ENCODE results near the gene HRK. TPM values are rescaled to one million over a fixed set of nuclear protein-coding genes. Genes with fewer than 3 reads are reported as not detected.

The HRK gene
- polyA plus RNA-seq, 3 donors, result 0.15 TPM; not detected in 2

DNA sequence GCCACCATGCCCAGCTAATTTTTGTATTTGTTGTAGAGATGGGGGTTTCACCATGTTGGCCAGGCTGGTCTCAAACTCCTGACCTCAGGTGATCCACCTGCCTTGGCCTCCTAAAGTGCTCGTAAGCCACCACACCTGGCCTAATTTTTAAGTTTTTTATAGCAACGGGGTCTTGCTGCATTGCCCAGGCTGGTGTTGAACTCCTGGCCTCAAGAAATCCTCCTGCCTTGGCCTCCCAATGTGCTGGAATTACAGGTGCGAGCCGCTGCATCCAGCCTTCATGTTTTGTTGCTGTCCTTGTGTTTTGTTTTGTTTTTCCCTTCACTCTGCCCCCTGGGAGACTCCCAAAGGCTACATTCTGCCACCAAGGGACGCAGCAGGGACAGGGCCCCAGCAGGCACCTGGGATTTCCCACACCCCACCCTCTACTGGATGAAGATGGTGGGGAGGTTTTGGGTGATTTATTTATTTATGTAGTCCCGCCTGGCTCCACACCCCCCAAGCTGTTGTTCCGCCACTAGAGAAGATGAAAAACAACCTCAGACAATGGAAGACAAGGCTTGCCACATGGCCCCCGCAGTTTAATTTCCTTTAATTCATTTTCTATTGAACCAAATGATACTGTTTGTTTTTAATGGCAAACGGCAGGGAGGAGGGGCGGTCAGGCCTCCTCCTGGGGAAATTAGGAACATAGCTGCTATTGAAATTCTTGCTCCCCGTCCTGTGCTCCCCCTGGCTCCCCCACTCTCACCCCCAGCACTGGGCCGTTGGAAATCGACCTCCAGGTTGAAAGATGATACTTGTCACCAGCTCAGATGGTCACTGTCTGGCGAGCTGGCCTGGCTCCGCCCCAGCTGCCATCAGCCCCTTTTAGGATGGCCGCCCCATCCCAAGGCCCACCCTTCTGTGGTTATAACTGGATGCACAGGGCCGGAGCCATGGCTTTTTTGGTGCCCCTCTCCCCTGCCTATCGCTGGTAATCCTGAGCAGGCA lies 72.8 kb downstream of the HRK start:
- TF ChIP-seq, protein P1, sequence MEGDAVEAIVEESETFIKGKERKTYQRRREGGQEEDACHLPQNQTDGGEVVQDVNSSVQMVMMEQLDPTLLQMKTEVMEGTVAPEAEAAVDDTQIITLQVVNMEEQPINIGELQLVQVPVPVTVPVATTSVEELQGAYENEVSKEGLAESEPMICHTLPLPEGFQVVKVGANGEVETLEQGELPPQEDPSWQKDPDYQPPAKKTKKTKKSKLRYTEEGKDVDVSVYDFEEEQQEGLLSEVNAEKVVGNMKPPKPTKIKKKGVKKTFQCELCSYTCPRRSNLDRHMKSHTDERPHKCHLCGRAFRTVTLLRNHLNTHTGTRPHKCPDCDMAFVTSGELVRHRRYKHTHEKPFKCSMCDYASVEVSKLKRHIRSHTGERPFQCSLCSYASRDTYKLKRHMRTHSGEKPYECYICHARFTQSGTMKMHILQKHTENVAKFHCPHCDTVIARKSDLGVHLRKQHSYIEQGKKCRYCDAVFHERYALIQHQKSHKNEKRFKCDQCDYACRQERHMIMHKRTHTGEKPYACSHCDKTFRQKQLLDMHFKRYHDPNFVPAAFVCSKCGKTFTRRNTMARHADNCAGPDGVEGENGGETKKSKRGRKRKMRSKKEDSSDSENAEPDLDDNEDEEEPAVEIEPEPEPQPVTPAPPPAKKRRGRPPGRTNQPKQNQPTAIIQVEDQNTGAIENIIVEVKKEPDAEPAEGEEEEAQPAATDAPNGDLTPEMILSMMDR (IDR thresholded peaks at IDR 0.05), result no peak
- peaks cover 0 to 1% (median 0%) of the 10 kb centered on the region in 7 donors for H3K9me3 Mint-ChIP-seq
- no peak overlapping the region for H3K4me2 ChIP-seq (replicated peaks; ENCODE audit: extremely low read depth, low read length, poor library complexity, severe bottlenecking)
- no peaks in the 10 kb centered on the region for H3K36me3 Mint-ChIP-seq
- H3K9ac ChIP-seq (ENCODE audit: insufficient read depth, low read length, poor library complexity, severe bottlenecking), result no peak overlapping the region
- H3K79me2 ChIP-seq (ENCODE audit: insufficient read depth, low read length), result no peaks in the 10 kb centered on the region
- H4K20me1 ChIP-seq (ENCODE audit: insufficient read depth, low read length), result no peaks in the 10 kb centered on the region
- no peaks in the 10 kb centered on the region for H3K27me3 ChIP-seq (ENCODE audit: control insufficient read depth in 2 of 2, insufficient read depth in 2 of 2, low read length in 2 of 2)
- no peaks in the 10 kb centered on the region for H3K4me1 ChIP-seq (ENCODE audit: control insufficient read depth in 1 of 2, insufficient read depth in 2 of 2, low read length in 2 of 2)
- no peak overlapping the region for H3K27ac ChIP-seq (ENCODE audit: low read depth in 1 of 2, low read length in 2 of 2)
- H3K4me3 ChIP-seq (replicated peaks in 1 of 3; ENCODE audit: low read depth in 2 of 3, low read length in 3 of 3), result no peak overlapping the region
- H3K27ac Mint-ChIP-seq, result no peak overlapping the region
- 90% methylated on average over 10 of the region's 18 CpGs for WGBS (ENCODE audit: insufficient coverage)
- intact Hi-C loops (cut with micrococcal nuclease), result no loop called here
- peaks cover 2 to 5% (median 2%) of the 10 kb centered on the region in 3 donors for H3K27me3 Mint-ChIP-seq (ENCODE audit: low read depth in 3 of 3)
- no peaks in the 10 kb centered on the region for H3K36me3 ChIP-seq (replicated peaks in 1 of 2; ENCODE audit: control insufficient read depth in 1 of 2, insufficient read depth in 2 of 2, low read length in 2 of 2)
- H3K9me3 ChIP-seq (replicated peaks in 1 of 2; ENCODE audit: control insufficient read depth in 1 of 2, insufficient read depth in 1 of 2, low read length in 2 of 2), result no peaks in the 10 kb centered on the region
- H3K4me1 Mint-ChIP-seq, result no peaks in the 10 kb centered on the region
- DNase-seq, result no peak
- no peak overlapping the region for H2AFZ ChIP-seq (ENCODE audit: insufficient read depth, low read depth, low read length, poor library complexity, severe bottlenecking)
- no peak overlapping the region for H3K4me3 Mint-ChIP-seq

- H4K20me1 ChIP-seq (ENCODE audit: insufficient read depth, low read length), result no peaks in the 10 kb centered on the region
- H3K9me3 Mint-ChIP-seq, result peaks cover 0 to 1% (median 0%) of the 10 kb centered on the region in 7 donors
- H3K4me3 ChIP-seq (replicated peaks in 1 of 3; ENCODE audit: low read depth in 2 of 3, low read length in 3 of 3), result no peak overlapping the region
- no peaks in the 10 kb centered on the region for H3K9me3 ChIP-seq (replicated peaks in 1 of 2; ENCODE audit: control insufficient read depth in 1 of 2, insufficient read depth in 1 of 2, low read length in 2 of 2)
- no peak overlapping the region for H3K27ac Mint-ChIP-seq
- H3K27ac ChIP-seq (ENCODE audit: low read depth in 1 of 2, low read length in 2 of 2), result no peak overlapping the region
- intact Hi-C loops (cut with micrococcal nuclease), result no loop called here
- TF ChIP-seq, protein P1 (IDR thresholded peaks at IDR 0.05), result no peak
- H3K27me3 ChIP-seq (ENCODE audit: control insufficient read depth in 2 of 2, insufficient read depth in 2 of 2, low read length in 2 of 2), result no peaks in the 10 kb centered on the region
- H3K79me2 ChIP-seq (ENCODE audit: insufficient read depth, low read length), result no peaks in the 10 kb centered on the region
- no peak overlapping the region for H2AFZ ChIP-seq (ENCODE audit: insufficient read depth, low read depth, low read length, poor library complexity, severe bottlenecking)
- H3K36me3 Mint-ChIP-seq, result no peaks in the 10 kb centered on the region
- no peak overlapping the region for H3K4me2 ChIP-seq (replicated peaks; ENCODE audit: extremely low read depth, low read length, poor library complexity, severe bottlenecking)
- no peaks in the 10 kb centered on the region for H3K36me3 ChIP-seq (replicated peaks in 1 of 2; ENCODE audit: control insufficient read depth in 1 of 2, insufficient read depth in 2 of 2, low read length in 2 of 2)
- no peaks in the 10 kb centered on the region for H3K4me1 ChIP-seq (ENCODE audit: control insufficient read depth in 1 of 2, insufficient read depth in 2 of 2, low read length in 2 of 2)
- no peak overlapping the region for H3K4me3 Mint-ChIP-seq
- peaks cover 2 to 6% (median 2%) of the 10 kb centered on the region in 3 donors for H3K27me3 Mint-ChIP-seq (ENCODE audit: low read depth in 3 of 3)
- H3K9ac ChIP-seq (ENCODE audit: insufficient read depth, low read length, poor library complexity, severe bottlenecking), result no peak overlapping the region
- 98% methylated on average over 6 of the region's 6 CpGs for WGBS (ENCODE audit: insufficient coverage)
- no peak for DNase-seq
- no peaks in the 10 kb centered on the region for H3K4me1 Mint-ChIP-seq
Measured at GRCh38 chr12:116807546-116807945, 73.7 kb downstream of the HRK start.
